ENCODE data around the gene FAM163B. TPM values are rescaled to one million over a fixed set of nuclear protein-coding genes. Genes with fewer than 3 reads are reported as not detected.

Gene FAM163B
- polyA plus RNA-seq, 3 donors from 2014 or later = not detected

DNA sequence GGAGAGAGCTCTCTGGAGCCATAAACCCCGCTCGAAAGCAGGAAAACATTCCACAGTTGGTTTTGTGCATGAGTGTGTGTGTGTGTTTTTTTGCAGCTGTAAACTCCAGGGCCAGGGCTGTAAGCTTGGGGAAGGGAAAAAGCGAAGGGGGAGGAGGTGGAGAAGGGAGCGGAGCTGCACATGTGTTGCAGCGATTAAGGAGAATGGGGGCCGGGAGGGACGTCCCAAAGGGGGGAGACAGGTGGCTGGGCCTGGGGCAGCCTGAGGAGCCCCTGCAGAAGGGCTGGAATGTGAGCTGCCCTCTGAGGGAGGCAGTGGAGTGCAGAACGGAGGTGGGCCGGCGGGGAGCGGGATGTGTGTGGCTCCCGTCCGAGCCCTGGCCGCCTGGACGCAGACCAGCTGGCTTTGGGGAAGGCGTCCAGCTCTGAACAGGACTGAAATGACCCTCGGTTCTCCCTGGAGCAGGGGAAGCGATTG lies 81.7 kb downstream of the FAM163B start:
- no peak for DNase-seq
- Mint-ChIP-seq H3K27ac (no peak overlapping the region), H3K4me3 (no peak overlapping the region), H3K27me3 (ENCODE audit: low read depth in 3 of 3) (peaks cover 1 to 8% (median 1%) of the 10 kb centered on the region in 3 donors), H3K36me3 (no peaks in the 10 kb centered on the region), H3K4me1 (no peaks in the 10 kb centered on the region), H3K9me3 (no peaks in the 10 kb centered on the region)

Other genes with a start within 250 kb of the FAM163B start
- 100 to 1,000 TPM; 195 to 304 (median 198) TPM for gene SURF4, start 233.3 kb downstream of the FAM163B start, polyA plus RNA-seq
- gene STKLD1, start 233.0 kb downstream of the FAM163B start, polyA plus RNA-seq = under 1 TPM in 2 of 3 donors, not detected in 1; 0.55 to 0.96 TPM
- 10 to 100 TPM in 2 of 3 donors, 1 to 10 TPM in 1; 6.9 to 27.4 (median 11.5) TPM for gene REXO4, start 191.4 kb downstream of the FAM163B start, polyA plus RNA-seq
- under 1 TPM in 2 of 3 donors, not detected in 1; 0.33 to 0.73 TPM for gene ADAMTS13, start 187.0 kb downstream of the FAM163B start, polyA plus RNA-seq
- gene CACFD1, start 149.4 kb downstream of the FAM163B start, polyA plus RNA-seq = 10 to 100 TPM in 1 of 3 donors, 1 to 10 TPM in 2; 5.3 to 11.3 (median 7.4) TPM
- 1 to 10 TPM; 4.4 to 8.0 (median 4.6) TPM for gene SLC2A6, start 130.3 kb downstream of the FAM163B start, polyA plus RNA-seq
- not detected for gene MYMK, start 84.4 kb downstream of the FAM163B start, polyA plus RNA-seq
- gene ADAMTSL2, start 74.7 kb downstream of the FAM163B start, polyA plus RNA-seq = not detected
- not detected for gene DBH, start 27.0 kb upstream of the FAM163B start, polyA plus RNA-seq
- gene SARDH, start 129.0 kb upstream of the FAM163B start, polyA plus RNA-seq = 1 to 10 TPM in 2 of 3 donors, under 1 TPM in 1; 0.08 to 6.8 (median 1.2) TPM

Measured in immature natural killer cell (primary cell).